ENCODE measurements around the gene HOOK1. TPM values are rescaled to one million over a fixed set of nuclear protein-coding genes. Genes with fewer than 3 reads are reported as not detected.
A peak's percentile ranks its signal among the peaks of the same experiment; 100 is the strongest.

The HOOK1 gene
- total and polyA plus RNA-seq, 2 of the 13 experiments (the other 11 are each of a cell fraction or from before 2014, with no cell fraction given) = 11.3 to 24.2 TPM

DNA sequence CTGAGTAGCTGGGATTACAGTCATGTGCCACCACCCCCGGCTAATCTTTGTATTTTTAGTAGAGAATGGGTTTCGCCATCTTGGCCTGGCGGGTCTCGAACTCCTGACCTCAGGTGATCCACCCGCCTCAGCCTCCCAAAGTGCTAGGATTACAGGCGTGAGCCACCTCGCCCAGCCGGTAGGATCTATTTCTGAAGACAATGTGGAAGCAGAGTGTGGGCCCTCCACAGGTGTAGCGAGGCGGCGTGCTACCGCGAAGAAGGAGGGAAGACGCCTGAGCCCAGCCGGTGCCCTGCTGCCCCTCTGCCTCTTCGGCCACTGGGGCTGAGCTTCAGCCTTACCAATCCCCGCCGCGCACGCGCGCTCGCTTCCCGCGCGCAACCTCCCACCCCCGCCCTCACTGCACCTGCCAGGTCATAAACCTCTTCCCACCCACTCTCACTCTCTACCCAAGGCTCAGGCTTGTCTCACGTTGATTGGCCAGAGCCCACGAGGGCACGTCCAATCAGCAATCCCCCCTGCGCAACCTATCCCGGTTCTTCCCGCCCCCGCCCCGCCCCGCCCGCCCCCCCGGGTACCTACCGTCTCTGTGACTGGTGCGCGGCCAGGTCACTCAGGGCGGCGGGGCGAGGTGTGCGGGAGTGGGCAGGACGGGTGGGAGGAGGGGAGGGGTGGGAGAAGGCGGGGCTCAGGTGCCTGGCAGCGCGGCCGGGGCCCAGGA lies 409 bp upstream of the HOOK1 start (continued):
- TF ChIP-seq, protein P1, sequence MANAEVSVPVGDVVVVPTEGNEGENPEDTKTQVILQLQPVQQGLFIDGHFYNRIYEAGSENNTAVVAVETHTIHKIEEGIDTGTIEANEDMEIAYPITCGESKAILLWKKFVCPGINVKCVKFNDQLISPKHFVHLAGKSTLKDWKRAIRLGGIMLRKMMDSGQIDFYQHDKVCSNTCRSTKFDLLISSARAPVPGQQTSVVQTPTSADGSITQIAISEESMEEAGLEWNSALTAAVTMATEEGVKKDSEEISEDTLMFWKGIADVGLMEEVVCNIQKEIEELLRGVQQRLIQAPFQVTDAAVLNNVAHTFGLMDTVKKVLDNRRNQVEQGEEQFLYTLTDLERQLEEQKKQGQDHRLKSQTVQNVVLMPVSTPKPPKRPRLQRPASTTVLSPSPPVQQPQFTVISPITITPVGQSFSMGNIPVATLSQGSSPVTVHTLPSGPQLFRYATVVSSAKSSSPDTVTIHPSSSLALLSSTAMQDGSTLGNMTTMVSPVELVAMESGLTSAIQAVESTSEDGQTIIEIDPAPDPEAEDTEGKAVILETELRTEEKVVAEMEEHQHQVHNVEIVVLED (CRISPR knock-in tag; IDR thresholded peaks at IDR 0.05; ENCODE audit: borderline replicate concordance) = no peak; the same call in 1 of the 2 replicates
- 0 out of 2 replicates have a peak, but pooled peaks have one; percentile 35 for TF ChIP-seq MEF2D (CRISPR knock-in tag; IDR thresholded peaks at IDR 0.05)
- no peak for TF ChIP-seq JARID2 (CRISPR knock-in tag; IDR thresholded peaks at IDR 0.05; ENCODE audit: insufficient replicate concordance)
- TF ChIP-seq CBX5 (CRISPR knock-in tag; IDR thresholded peaks at IDR 0.05; ENCODE audit: borderline replicate concordance) = 0 out of 2 replicates have a peak, but pooled peaks have one; percentile 28
- peak; percentile 82 for TF ChIP-seq NFYB (CRISPR knock-in tag; IDR thresholded peaks at IDR 0.05)
- no peak for TF ChIP-seq HOXA5 (CRISPR knock-in tag; IDR thresholded peaks at IDR 0.05)
- TF ChIP-seq, protein P2, sequence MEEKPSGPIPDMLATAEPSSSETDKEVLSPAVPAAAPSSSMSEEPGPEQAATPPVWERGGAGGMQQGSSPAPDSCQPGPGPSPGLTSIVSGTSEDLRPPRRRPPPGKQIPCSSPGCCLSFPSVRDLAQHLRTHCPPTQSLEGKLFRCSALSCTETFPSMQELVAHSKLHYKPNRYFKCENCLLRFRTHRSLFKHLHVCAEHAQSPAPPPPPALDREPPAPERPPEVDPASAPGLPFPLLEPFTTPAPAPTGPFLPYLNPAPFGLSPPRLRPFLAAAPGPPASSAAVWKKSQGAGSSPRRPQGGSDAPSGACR (CRISPR knock-in tag; IDR thresholded peaks at IDR 0.05) = no peak
- TF ChIP-seq ZNF251 (CRISPR knock-in tag; IDR thresholded peaks at IDR 0.05) = no peak
- peak; percentile 62; the same call in 1 of the 2 replicates for TF ChIP-seq MAZ (IDR thresholded peaks at IDR 0.05; ENCODE audit: borderline replicate concordance, low read depth, low read length)
- no peak for TF ChIP-seq MAZ (CRISPR knock-in tag; IDR thresholded peaks at IDR 0.05; ENCODE audit: low read depth)
- TF ChIP-seq SRSF9 (IDR thresholded peaks at IDR 0.05; ENCODE audit: borderline replicate concordance, insufficient read depth, low read depth, low read length, poor library complexity, severe bottlenecking) = no peak
- 0 out of 2 replicates have a peak, but pooled peaks have one; percentile 17 for TF ChIP-seq ZNF605 (CRISPR knock-in tag; IDR thresholded peaks at IDR 0.05)
- TF ChIP-seq GLI4 (CRISPR knock-in tag; IDR thresholded peaks at IDR 0.05; ENCODE audit: borderline replicate concordance) = no peak
- no peak for TF ChIP-seq ZNF790 (CRISPR knock-in tag; IDR thresholded peaks at IDR 0.05; ENCODE audit: borderline replicate concordance)
- no peak for TF ChIP-seq ASH2L (IDR thresholded peaks at IDR 0.05; ENCODE audit: insufficient read length, low read depth, low read length)
- no peak for TF ChIP-seq KDM5B (CRISPR knock-in tag; IDR thresholded peaks at IDR 0.05; ENCODE audit: borderline replicate concordance)
- TF ChIP-seq, protein P3, sequence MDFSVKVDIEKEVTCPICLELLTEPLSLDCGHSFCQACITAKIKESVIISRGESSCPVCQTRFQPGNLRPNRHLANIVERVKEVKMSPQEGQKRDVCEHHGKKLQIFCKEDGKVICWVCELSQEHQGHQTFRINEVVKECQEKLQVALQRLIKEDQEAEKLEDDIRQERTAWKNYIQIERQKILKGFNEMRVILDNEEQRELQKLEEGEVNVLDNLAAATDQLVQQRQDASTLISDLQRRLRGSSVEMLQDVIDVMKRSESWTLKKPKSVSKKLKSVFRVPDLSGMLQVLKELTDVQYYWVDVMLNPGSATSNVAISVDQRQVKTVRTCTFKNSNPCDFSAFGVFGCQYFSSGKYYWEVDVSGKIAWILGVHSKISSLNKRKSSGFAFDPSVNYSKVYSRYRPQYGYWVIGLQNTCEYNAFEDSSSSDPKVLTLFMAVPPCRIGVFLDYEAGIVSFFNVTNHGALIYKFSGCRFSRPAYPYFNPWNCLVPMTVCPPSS (IDR thresholded peaks at IDR 0.05) = no peak
- peak; percentile 56; the same call in 1 of the 2 replicates for TF ChIP-seq POGZ (CRISPR knock-in tag; IDR thresholded peaks at IDR 0.05)
- TF ChIP-seq PAWR (CRISPR knock-in tag; IDR thresholded peaks at IDR 0.05; ENCODE audit: borderline replicate concordance) = no peak
- TF ChIP-seq MED13 (CRISPR knock-in tag; IDR thresholded peaks at IDR 0.05) = no peak
- TF ChIP-seq PAX8 (CRISPR knock-in tag; IDR thresholded peaks at IDR 0.05; ENCODE audit: borderline replicate concordance) = no peak
- TF ChIP-seq, protein P4, sequence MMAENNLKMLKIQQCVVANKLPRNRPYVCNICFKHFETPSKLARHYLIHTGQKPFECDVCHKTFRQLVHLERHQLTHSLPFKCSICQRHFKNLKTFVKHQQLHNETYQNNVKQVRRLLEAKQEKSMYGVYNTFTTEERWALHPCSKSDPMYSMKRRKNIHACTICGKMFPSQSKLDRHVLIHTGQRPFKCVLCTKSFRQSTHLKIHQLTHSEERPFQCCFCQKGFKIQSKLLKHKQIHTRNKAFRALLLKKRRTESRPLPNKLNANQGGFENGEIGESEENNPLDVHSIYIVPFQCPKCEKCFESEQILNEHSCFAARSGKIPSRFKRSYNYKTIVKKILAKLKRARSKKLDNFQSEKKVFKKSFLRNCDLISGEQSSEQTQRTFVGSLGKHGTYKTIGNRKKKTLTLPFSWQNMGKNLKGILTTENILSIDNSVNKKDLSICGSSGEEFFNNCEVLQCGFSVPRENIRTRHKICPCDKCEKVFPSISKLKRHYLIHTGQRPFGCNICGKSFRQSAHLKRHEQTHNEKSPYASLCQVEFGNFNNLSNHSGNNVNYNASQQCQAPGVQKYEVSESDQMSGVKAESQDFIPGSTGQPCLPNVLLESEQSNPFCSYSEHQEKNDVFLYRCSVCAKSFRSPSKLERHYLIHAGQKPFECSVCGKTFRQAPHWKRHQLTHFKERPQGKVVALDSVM (CRISPR knock-in tag; IDR thresholded peaks at IDR 0.05) = no peak
- TF ChIP-seq KDM2A (CRISPR knock-in tag; IDR thresholded peaks at IDR 0.05; ENCODE audit: borderline replicate concordance, low read depth) = 0 out of 2 replicates have a peak, but pooled peaks have one; percentile 39
- TF ChIP-seq ZNF225 (CRISPR knock-in tag; IDR thresholded peaks at IDR 0.05) = peak; percentile 80; the same call in 1 of the 2 replicates

All from HepG2 (cell line).